GM19023 (cell line): Measurements from ENCODE around the gene CLCN2.

Experiments used
- ATAC-seq: cut with Tn5 transposase; IDR thresholded peaks from one replicate; pipeline ENCODE4 v1.9.1; 2021; ENCODE audit warnings: mild to moderate bottlenecking, moderate library complexity; ENCODE audit not compliant: unreplicated experiment

The CLCN2 gene

DNA sequence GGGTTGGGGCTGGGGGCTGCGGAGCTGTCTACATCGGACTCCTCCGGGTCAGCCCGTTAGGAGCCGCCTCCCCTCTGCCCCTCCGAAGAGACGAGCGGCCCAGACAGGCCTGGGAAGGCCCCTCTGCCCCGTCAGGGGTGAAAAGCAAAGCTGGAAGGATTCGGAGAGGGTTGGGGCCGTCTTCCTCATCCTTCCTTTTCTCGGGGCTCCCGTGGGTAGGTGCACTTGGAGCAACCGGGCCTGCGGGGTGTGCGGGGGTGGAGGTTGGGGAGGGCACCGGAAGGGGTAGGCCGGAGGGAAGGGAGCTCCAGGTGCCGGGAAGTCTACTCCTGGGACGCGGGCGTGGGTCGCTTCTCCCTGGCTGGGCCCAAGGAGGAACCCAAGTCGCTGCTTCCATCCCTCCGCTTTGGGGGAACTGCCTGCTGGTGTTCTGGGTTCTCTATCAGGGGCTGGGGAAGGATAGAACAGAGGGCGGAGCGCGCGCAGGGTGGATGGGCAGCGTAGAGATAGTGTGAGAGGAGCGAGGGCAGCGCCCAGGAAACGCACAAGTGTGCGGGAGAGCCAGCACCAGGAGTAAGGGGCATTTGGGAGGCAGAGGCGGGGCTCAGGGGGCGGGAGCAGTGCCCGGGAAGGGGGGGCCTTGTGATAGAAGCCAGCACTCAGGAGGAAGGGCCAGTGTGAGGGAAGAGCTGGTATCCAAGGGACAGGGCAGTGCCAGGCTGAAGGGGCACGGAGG lies 695 bp upstream of the CLCN2 start:
- ATAC-seq = peak; percentile 3

DNA sequence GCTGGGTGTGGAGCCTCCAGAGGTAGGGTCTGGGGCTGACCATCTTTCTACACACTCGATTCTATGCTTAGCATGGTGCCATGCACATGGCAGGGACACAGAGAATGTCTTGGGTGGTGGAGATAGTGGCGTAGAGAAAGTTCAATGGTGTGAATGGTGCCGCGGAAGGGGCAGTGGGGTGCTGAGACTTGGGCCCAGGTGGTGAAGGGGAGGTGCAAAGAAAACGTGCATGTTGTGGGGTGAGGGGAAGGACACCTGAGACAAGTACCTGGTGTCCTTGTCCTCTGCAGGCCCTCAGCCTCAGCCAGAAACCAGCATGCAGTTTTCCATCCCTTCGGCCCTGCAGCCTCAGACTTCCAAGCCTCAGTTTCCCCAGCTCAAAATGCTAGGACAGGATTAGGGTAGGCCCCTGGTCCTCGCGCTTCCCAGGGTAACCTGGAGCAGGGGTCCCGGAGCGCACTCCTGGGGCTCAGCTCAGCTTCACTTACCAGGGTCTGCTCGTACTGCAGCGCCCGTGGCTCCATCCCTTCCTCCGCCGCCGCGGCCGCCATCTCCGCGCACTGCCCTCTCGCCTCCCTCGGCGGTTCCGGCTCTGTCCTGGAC lies 375 bp downstream of the CLCN2 start:
- ATAC-seq = no peak

DNA sequence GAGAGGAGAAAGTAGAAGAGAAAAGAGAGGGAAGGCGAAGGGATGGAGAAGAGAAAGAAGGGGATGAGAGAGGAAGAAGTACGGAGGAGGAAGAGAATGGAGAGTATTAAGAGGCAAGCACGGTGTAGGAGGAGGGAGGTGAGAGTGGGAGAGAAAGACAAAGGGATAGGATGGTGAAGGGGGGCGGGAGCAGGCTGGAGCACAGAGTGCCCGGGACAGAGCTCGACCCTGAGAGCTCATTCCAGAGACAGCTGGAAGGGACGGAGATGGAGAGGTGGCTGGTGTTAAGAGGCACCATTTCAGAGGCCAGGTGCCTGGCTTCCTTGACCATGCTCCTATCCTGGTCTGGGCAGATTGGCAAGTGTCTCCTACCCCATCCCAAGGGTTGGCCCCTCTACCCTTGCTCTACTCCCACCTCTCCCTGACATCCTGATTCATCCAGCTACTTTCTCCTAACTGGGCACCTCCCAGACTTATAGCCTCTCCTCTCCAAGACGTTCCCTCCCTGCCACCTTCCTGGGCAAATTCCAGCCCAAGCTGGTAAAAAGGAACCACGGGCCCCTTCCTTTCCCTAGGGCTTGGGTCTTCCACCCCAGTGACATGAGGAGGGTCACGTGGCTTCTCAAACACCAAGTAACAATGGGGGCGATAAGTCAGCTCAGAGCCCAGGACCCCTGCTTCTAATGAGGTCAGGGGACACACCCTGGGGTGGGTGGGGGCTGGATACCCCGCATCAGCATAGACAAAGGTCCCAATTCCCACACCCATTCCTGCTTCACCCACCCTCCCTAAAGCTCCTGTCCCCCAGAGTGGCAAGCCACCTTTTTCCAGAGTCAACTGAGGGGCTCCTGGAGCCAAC lies 1.1 kb downstream of the CLCN2 start:
- ATAC-seq = no peak

- ATAC-seq = no peak
Measured at GRCh38 chr3:184359610-184360009, 1.8 kb downstream of the CLCN2 start.

DNA sequence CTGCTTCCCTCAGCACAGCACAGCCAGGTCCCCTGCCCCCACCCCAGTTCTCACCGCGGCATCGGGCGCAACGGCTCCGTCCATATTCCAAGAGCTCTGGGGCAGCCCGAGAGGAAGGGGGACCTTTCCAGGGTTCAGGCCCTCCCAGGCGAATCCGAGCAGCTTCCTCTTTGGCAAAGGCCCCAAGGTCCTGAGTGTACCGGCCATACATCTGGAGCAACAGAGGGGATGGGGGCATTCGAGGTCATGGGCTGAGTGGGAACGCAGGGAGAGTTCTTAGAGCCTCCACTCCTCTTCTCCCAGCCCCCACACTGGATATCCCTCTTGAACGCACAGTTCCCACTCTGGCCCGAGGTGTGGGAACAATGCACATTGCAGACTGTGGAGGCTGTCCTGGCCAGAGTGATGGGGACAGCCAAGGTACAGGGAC lies 2.5 kb downstream of the CLCN2 start:
- no peak for ATAC-seq

DNA sequence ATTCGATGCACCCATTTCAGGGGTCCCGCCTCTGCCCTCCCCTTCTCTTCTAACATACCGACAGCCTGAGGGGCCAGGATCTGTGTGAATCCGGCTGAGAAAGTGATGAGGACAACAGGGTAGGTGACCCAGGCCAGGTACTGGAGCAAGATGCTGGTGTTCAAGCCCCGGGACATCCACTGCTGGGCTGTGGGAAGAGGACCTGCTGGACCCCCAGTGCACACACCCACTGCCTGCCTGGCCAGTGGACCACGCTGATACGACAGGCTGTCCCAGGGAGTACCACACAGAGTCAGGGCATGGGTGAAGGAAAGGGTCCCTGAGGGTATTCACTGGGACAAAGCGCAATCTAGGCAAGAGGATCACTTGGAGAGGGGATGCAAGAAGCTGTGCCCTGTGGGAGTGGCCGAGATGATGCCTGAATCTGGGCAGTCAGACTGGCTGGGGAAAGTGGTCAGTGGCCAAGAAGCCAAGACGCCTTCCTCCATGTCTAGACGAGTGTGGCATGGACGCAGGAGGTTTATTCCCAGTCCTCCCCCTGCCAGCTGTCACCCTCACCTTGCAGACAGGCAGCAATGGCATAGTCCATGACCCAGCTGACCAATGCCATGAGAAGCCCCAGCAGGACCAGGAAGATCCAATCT lies 3.2 kb downstream of the CLCN2 start:
- no peak for ATAC-seq

- no peak for ATAC-seq
Measured at GRCh38 chr3:184357248-184358123, 3.9 kb downstream of the CLCN2 start.

GRCh38 chr3:184355261-184356040 lies 6.0 kb downstream of the CLCN2 start:
- ATAC-seq = no peak

DNA sequence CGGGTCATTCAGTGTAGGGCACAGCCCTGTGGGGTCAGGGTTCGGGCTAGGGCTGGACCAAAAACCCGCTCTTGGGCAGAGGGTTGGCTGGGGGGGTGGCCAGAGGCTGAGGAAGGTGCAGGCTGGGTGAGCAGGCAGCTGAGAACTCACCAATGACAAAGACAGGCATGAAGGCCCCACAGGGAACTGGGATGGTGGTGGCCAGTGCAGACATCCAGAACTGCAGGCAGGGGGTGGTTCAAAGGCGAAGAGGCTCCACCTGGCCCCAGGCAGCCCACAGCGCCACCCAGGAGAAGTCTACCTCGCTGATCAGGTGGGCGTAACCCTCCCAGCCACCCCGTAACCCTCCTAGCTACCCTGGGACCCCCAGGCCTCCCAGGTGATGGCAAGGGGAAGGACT lies 6.7 kb downstream of the CLCN2 start:
- ATAC-seq = no peak

DNA sequence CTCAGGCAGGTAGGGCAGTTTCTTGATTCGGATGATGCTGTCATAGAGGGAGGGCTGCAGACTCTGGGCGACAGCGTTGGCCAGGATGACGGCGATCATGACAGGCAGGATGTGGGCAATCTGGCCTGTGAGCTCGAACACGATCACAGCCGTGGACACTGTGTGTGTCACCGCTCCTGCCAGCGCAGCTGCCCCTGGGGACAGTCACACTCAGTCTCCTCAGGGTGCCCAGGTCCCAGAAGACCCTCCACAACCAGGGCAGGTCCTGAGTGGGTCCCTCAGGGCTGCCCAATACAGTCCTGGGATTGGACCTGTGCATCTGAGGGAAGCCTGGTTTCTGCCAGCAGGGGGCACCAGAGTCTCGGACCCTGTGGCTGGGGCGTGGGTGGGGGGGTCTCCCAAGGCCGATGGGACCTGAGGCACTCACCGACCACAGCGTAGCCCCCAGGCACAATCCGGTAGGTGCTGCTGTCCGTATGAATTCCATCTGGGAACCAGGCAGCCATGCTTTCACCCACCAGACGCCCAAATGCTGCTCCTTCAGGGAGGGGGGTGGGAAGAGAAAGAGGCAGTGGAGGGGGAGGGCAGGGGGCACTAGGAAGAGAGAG lies 7.2 kb downstream of the CLCN2 start:
- no peak for ATAC-seq

- no peak for ATAC-seq
Measured at GRCh38 chr3:184353546-184353941, 7.9 kb downstream of the CLCN2 start.

DNA sequence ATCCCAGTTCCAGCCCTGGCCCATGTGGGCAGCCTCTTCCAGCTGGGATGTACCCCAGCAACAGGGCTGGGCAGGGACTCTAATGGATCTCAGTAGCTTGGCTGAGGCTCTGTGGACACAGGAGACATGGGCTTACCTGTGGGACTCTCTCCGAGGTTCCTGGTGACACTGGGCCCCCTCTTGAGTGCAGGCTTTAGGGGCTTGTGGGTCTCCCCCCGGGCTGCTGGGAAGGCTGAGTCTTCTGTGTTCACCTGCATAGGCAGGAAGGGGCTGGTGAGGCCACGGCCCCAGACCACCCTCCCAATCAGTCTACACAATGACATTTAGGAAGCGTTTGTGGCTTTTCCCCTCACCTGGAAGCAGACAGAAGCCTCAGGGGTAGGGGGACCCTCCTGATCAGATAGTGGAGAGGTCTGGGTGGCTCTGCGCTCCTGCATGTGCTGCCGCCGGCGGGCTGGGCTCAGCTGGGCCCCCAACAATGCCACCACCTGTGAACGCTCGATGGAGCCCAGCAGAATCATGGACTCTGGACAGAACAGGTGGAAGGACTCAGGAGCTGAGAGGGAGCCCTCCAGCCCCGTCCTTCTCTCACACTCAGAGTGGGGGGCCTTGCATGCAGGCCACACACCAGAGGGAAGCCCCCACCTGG lies 8.4 kb downstream of the CLCN2 start:
- no peak for ATAC-seq

- ATAC-seq = no peak
Measured at GRCh38 chr3:184352149-184352785, 9.1 kb downstream of the CLCN2 start.

DNA sequence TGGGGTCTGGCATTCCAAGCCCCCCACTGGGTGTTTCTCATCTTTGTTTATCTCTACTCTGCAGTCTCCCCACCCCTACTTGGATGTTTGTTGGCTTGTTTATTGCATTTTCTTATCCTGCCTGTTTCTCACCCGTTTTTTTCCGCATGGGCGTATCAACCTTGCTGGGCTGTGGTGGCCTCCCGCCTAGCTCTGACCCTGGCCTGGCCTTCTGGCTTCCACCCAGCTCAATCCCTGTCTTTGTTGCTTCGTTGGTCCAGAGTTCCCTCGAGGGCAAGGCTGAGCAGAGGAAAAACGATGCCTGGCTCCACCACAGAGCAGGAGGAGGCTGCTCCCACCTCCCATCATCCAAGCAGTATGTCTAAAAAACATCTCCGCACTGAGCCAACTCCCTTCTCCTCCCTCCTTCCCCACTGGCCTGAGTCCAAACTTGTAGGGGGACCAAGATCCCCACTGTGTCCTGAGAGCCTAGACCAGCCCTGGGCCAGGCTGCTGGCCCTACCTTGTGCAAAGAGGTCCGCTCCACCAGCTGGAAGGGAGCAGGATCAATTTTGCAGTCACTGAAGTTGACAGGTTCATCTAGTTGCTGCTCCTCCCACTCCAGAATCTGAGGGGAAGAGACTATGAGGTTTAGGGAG lies 9.8 kb downstream of the CLCN2 start:
- no peak for ATAC-seq

GRCh38 chr3:184350618-184351017 lies 10.8 kb downstream of the CLCN2 start:
- ATAC-seq = no peak

- ATAC-seq = no peak
Measured at GRCh38 chr3:184349563-184350470, 11.6 kb downstream of the CLCN2 start.

- ATAC-seq = no peak
Measured at GRCh38 chr3:184348057-184348382, 13.4 kb downstream of the CLCN2 start.
